ENCODE results near the gene TCP11L2.

Gene TCP11L2

GRCh38 chr12:106276032-106276740, 26.3 kb upstream of the TCP11L2 start:
- no peak for TF ChIP-seq CTCF (IDR thresholded peaks at IDR 0.05)
- no peak overlapping the region for H3K4me3 ChIP-seq (ENCODE audit: low read depth in 1 of 2, low read length in 1 of 2)
- no peaks in the 10 kb centered on the region for H3K27me3 ChIP-seq
- H3K9me3 ChIP-seq = no peaks in the 10 kb centered on the region
- H3K27ac ChIP-seq = no peak overlapping the region
- no peaks in the 10 kb centered on the region for H3K36me3 ChIP-seq
- peaks cover 69 to 70% of the 10 kb centered on the region in 2 experiments for H3K4me1 ChIP-seq (ENCODE audit: control insufficient read depth in 1 of 2, insufficient read depth in 1 of 2, low read depth in 1 of 2, low read length in 1 of 2)

- Histone ChIP-seq H3K27me3 (peaks cover 15% of the 10 kb centered on the region), H3K4me1 (ENCODE audit: control insufficient read depth in 1 of 2, insufficient read depth in 1 of 2, low read depth in 1 of 2, low read length in 1 of 2) (peaks cover 59 to 64% of the 10 kb centered on the region in 2 experiments), H3K27ac (peak overlapping the region; percentile 91), H3K4me3 (ENCODE audit: low read depth in 1 of 2, low read length in 1 of 2) (peak overlapping the region; percentile 23 to 26), H3K9me3 (no peaks in the 10 kb centered on the region), H3K36me3 (no peaks in the 10 kb centered on the region)
- TF ChIP-seq CTCF (IDR thresholded peaks at IDR 0.05) = no peak
These were observed 22.4 kb upstream of the TCP11L2 start for GRCh38 chr12:106280106-106280505.

GRCh38 chr12:106281056-106281782, 21.3 kb upstream of the TCP11L2 start:
- H3K4me3 ChIP-seq (ENCODE audit: low read depth in 1 of 2, low read length in 1 of 2) = peak overlapping the region in 1 of 2 experiments; percentile 35
- TF ChIP-seq CTCF (IDR thresholded peaks at IDR 0.05) = no peak
- H3K9me3 ChIP-seq = no peaks in the 10 kb centered on the region
- peak overlapping the region; percentile 91 for H3K27ac ChIP-seq
- H3K27me3 ChIP-seq = peaks cover 23% of the 10 kb centered on the region
- H3K36me3 ChIP-seq = no peaks in the 10 kb centered on the region
- peaks cover 59 to 62% of the 10 kb centered on the region in 2 experiments for H3K4me1 ChIP-seq (ENCODE audit: control insufficient read depth in 1 of 2, insufficient read depth in 1 of 2, low read depth in 1 of 2, low read length in 1 of 2)

GRCh38 chr12:106281804-106282203, 20.7 kb upstream of the TCP11L2 start:
- peaks cover 59 to 62% of the 10 kb centered on the region in 2 experiments for H3K4me1 ChIP-seq (ENCODE audit: control insufficient read depth in 1 of 2, insufficient read depth in 1 of 2, low read depth in 1 of 2, low read length in 1 of 2)
- no peaks in the 10 kb centered on the region for H3K9me3 ChIP-seq
- no peak for TF ChIP-seq CTCF (IDR thresholded peaks at IDR 0.05)
- peaks cover 29% of the 10 kb centered on the region for H3K27me3 ChIP-seq
- peak overlapping the region; percentile 91 for H3K27ac ChIP-seq
- no peaks in the 10 kb centered on the region for H3K36me3 ChIP-seq
- peak overlapping the region in 1 of 2 experiments; percentile 35 for H3K4me3 ChIP-seq (ENCODE audit: low read depth in 1 of 2, low read length in 1 of 2)

GRCh38 chr12:106282457-106283097, 20.0 kb upstream of the TCP11L2 start:
- peak; percentile 86 for TF ChIP-seq CTCF (IDR thresholded peaks at IDR 0.05)
- Histone ChIP-seq H3K9me3 (no peaks in the 10 kb centered on the region), H3K36me3 (no peaks in the 10 kb centered on the region), H3K27ac (peak overlapping the region; percentile 91), H3K4me3 (ENCODE audit: low read depth in 1 of 2, low read length in 1 of 2) (peak overlapping the region in 1 of 2 experiments; percentile 35), H3K27me3 (peaks cover 35% of the 10 kb centered on the region), H3K4me1 (ENCODE audit: control insufficient read depth in 1 of 2, insufficient read depth in 1 of 2, low read depth in 1 of 2, low read length in 1 of 2) (peaks cover 53 to 56% of the 10 kb centered on the region in 2 experiments)

All from neutrophil (primary cell).